Keratinocyte (primary cell): ENCODE data around the gene PLEKHG4. TPM values are rescaled to one million over a fixed set of nuclear protein-coding genes. Genes with fewer than 3 reads are reported as not detected.
A peak's percentile ranks its signal among the peaks of the same experiment; 100 is the strongest.

ENCODE experiments used
- DNase-seq: peaks from one replicate; pipeline ENCODE4 v3.0.0-alpha.2; 2011; ENCODE audit warnings: low read depth, missing footprints, low spot score
- FAIRE-seq: peaks from 2 replicates; lab custom pipeline; 2011; peaks lifted over from hg19 to GRCh38; lab: Jason Lieb, UNC
- H2AFZ ChIP-seq: 2 replicates; pipeline ENCODE4 v1.6.0; 2012; ENCODE audit warnings: low read length, control low read depth, inconsistent platforms; ENCODE audit not compliant: control insufficient read depth
- H3K27ac ChIP-seq: 2 replicates; pipeline ENCODE4 v1.5.1; 2011; ENCODE audit warnings: low read length; ENCODE audit not compliant: control insufficient read depth, insufficient read depth
- H3K27me3 ChIP-seq: 3 replicates; pipeline ENCODE4 v1.6.0; 2011; ENCODE audit warnings: low read length; ENCODE audit not compliant: control insufficient read depth, insufficient read depth; ENCODE audit errors: extremely low read depth
- H3K36me3 ChIP-seq, 2 experiments: 2 replicates in 1 of 2; 3 replicates in 1 of 2; pipeline ENCODE4 v1.5.1; 2011; ENCODE audit warnings: low read length in 2 of 2, mild to moderate bottlenecking in 1 of 2; ENCODE audit not compliant: control insufficient read depth in 2 of 2, insufficient read depth in 2 of 2; ENCODE audit errors: extremely low read depth in 1 of 2
- H3K4me1 ChIP-seq: 3 replicates; pipeline ENCODE4 v1.5.1; 2011; ENCODE audit warnings: low read length; ENCODE audit not compliant: control insufficient read depth, insufficient read depth; ENCODE audit errors: extremely low read depth
- H3K4me2 ChIP-seq: 3 replicates; pipeline ENCODE4 v1.6.0; 2011; ENCODE audit warnings: low read depth, low read length; ENCODE audit not compliant: control insufficient read depth, insufficient read depth; ENCODE audit errors: extremely low read depth
- H3K4me3 ChIP-seq, 3 experiments: fragments of 200-600 bp in 1 of 3; sonication (generic) in 1 of 3; 2 replicates in 2 of 3; 3 replicates in 1 of 3; pipeline ENCODE4 v1.5.1; 2011 to 2016; ENCODE audit warnings: low read length in 3 of 3, mild to moderate bottlenecking in 3 of 3, control low read depth in 2 of 3, inconsistent platforms in 1 of 3, low read depth in 1 of 3, mixed read lengths in 1 of 3, mixed run types in 1 of 3, moderate library complexity in 1 of 3; ENCODE audit not compliant: control insufficient read depth in 2 of 3, insufficient read depth in 2 of 3; ENCODE audit errors: extremely low read depth in 1 of 3
- H3K79me2 ChIP-seq: 2 replicates; pipeline ENCODE4 v1.6.0; 2012; ENCODE audit warnings: low read length; ENCODE audit not compliant: control insufficient read depth, insufficient read depth
- H3K9ac ChIP-seq: 3 replicates; pipeline ENCODE4 v1.6.0; 2011; ENCODE audit warnings: low read length; ENCODE audit not compliant: control insufficient read depth, insufficient read depth; ENCODE audit errors: extremely low read depth
- H3K9me1 ChIP-seq: 3 replicates; pipeline ENCODE4 v1.6.0; 2011; ENCODE audit warnings: low read length; ENCODE audit not compliant: control insufficient read depth, insufficient read depth; ENCODE audit errors: extremely low read depth
- H3K9me3 ChIP-seq: 2 replicates; pipeline ENCODE4 v1.5.1; 2012; ENCODE audit warnings: low read depth, low read length; ENCODE audit not compliant: control insufficient read depth
- H4K20me1 ChIP-seq: 3 replicates; pipeline ENCODE4 v1.6.0; 2011; ENCODE audit warnings: low read length; ENCODE audit not compliant: control insufficient read depth, insufficient read depth; ENCODE audit errors: extremely low read depth
- EZH2 ChIP-seq: IDR thresholded peaks from one replicate; pipeline ENCODE4 v1.6.1; 2012; ENCODE audit warnings: inconsistent platforms, mild to moderate bottlenecking, low read length, moderate library complexity
- dilution Hi-C: fragments of 300-500 bp; cut with MboI; formaldehyde crosslinking; loops from one replicate; pipeline ENCODE4 v1.7.0; 2020; ENCODE audit warnings: low sequenced_read_pairs; ENCODE audit not compliant: extremely low pct_ligation_motif_present
- polyA plus RNA-seq, 5 experiments: library from polyadenylated mRNA; depleted of rRNA in 3 of 5; stranded (reverse) in 3 of 5; stranded (forward) in 1 of 5; unstranded in 1 of 5; fragments of >200 nt; gene quantifications; 1 replicate in 1 of 5; 2 replicates in 3 of 5; 3 replicates in 1 of 5; pipeline versions ENCODE4 v1.2.1 to v1.2.3, GENCODE V29; 2011 to 2012; ENCODE audit warnings: missing spikeins in 2 of 5, low read depth in 1 of 5, low replicate concordance in 1 of 5
- TF ChIP-seq, protein P1 (sequence below), 3 experiments: IDR thresholded peaks in 1 of 3; conservative IDR thresholded peaks in 1 of 3; optimal IDR thresholded peaks in 1 of 3; 2 replicates in 2 of 3; 3 replicates in 1 of 3; pipeline versions ENCODE3 to v1.5.1; 2011; ENCODE audit warnings: low read length in 3 of 3, mild to moderate bottlenecking in 3 of 3, moderate library complexity in 2 of 3, control low read depth in 1 of 3, inconsistent platforms in 1 of 3; ENCODE audit not compliant: insufficient read depth in 2 of 3; ENCODE audit errors: extremely low read depth in 1 of 3

The PLEKHG4 gene
- polyA plus RNA-seq, 1 donor (not counting 4 experiments of a cell fraction or from before 2014, with no cell fraction given) = 1.3 TPM

DNA sequence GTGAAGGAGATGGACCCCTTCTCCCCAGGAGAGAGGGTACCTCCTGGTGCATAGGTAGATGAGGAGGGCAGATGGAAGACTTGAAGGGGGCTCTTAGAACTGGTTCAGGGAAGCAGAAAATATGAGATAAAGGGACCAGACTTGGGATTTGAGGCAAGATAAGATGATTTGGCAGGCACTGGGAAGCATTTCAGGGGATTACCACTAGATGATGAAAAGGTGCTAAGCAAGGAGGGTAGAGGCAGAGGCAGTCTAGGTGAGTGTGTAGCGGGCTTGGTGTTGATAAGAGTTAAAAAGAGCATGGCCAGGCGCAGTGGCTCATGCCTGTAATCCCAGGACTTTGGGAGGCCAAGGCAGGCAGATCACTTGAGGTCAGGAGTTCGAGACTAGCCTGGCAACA lies 16.1 kb upstream of the PLEKHG4 start:
- Histone ChIP-seq H3K36me3 (no peaks in the 10 kb centered on the region), H2AFZ (no peak overlapping the region), H3K9me3 (no peaks in the 10 kb centered on the region), H3K4me1 (no peaks in the 10 kb centered on the region), H3K27me3 (peaks cover 24% of the 10 kb centered on the region), H4K20me1 (no peaks in the 10 kb centered on the region), H3K9me1 (no peaks in the 10 kb centered on the region), H3K27ac (no peak overlapping the region), H3K9ac (no peak overlapping the region), H3K79me2 (no peaks in the 10 kb centered on the region), H3K4me2 (no peak overlapping the region), H3K4me3 (no peak overlapping the region)
- dilution Hi-C loops = no loop called here
- peak; percentile 37 for TF ChIP-seq EZH2
- TF ChIP-seq, protein P1, sequence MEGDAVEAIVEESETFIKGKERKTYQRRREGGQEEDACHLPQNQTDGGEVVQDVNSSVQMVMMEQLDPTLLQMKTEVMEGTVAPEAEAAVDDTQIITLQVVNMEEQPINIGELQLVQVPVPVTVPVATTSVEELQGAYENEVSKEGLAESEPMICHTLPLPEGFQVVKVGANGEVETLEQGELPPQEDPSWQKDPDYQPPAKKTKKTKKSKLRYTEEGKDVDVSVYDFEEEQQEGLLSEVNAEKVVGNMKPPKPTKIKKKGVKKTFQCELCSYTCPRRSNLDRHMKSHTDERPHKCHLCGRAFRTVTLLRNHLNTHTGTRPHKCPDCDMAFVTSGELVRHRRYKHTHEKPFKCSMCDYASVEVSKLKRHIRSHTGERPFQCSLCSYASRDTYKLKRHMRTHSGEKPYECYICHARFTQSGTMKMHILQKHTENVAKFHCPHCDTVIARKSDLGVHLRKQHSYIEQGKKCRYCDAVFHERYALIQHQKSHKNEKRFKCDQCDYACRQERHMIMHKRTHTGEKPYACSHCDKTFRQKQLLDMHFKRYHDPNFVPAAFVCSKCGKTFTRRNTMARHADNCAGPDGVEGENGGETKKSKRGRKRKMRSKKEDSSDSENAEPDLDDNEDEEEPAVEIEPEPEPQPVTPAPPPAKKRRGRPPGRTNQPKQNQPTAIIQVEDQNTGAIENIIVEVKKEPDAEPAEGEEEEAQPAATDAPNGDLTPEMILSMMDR (optimal IDR thresholded peaks at IDR 0.05 in 1 of 3, IDR thresholded peaks at IDR 0.05 in 1 of 3, conservative IDR thresholded peaks at IDR 0.05 in 1 of 3; ENCODE audit: extremely low read depth in 1 of 3, insufficient read depth in 2 of 3, low read length in 3 of 3) = no peak
- no peak for DNase-seq
- no peak for FAIRE-seq

GRCh38 chr16:67264277-67264676 lies 15.1 kb upstream of the PLEKHG4 start:
- no peak overlapping the region for H2AFZ ChIP-seq
- no peaks in the 10 kb centered on the region for H4K20me1 ChIP-seq
- H3K4me1 ChIP-seq = no peaks in the 10 kb centered on the region
- no peak overlapping the region for H3K4me3 ChIP-seq
- no peaks in the 10 kb centered on the region for H3K9me1 ChIP-seq
- no peak overlapping the region for H3K27ac ChIP-seq
- H3K36me3 ChIP-seq = no peaks in the 10 kb centered on the region
- TF ChIP-seq EZH2 = no peak
- TF ChIP-seq, protein P1 (optimal IDR thresholded peaks at IDR 0.05 in 1 of 3, IDR thresholded peaks at IDR 0.05 in 1 of 3, conservative IDR thresholded peaks at IDR 0.05 in 1 of 3; ENCODE audit: extremely low read depth in 1 of 3, insufficient read depth in 2 of 3, low read length in 3 of 3) = peak in 1 of 3 experiments; percentile 5
- no peaks in the 10 kb centered on the region for H3K79me2 ChIP-seq
- dilution Hi-C loops = no loop called here
- no peak for FAIRE-seq
- no peaks in the 10 kb centered on the region for H3K9me3 ChIP-seq
- no peak overlapping the region for H3K4me2 ChIP-seq
- H3K27me3 ChIP-seq = peaks cover 24% of the 10 kb centered on the region
- no peak for DNase-seq
- H3K9ac ChIP-seq = no peak overlapping the region
